Adipocyte (in vitro differentiated cells): ENCODE data around the gene MAGI1.
"Not testable (repeated sequence)": the region's sequence is repeated elsewhere in the genome, so short reads cannot be mapped to it uniquely, and the experiment has no call there.

Experiments used
- DNase-seq: peaks from one replicate; pipeline ENCODE4 v3.0.0-alpha.2; 2015; ENCODE audit warnings: low read depth
- H3K27me3 ChIP-seq: replicated peaks from 2 replicates; pipeline ENCODE4 v1.7.0; 2013; ENCODE audit warnings: mild to moderate bottlenecking, low read length, moderate library complexity; ENCODE audit not compliant: control insufficient read depth, insufficient read depth
- H3K36me3 ChIP-seq: 2 replicates; pipeline ENCODE4 v1.7.0; 2013; ENCODE audit warnings: low read length, mild to moderate bottlenecking, moderate library complexity; ENCODE audit not compliant: control insufficient read depth, insufficient read depth, severe bottlenecking
- H3K4me1 ChIP-seq: 2 replicates; pipeline ENCODE4 v1.7.0; 2013; ENCODE audit warnings: mild to moderate bottlenecking, low read length, moderate library complexity; ENCODE audit not compliant: control insufficient read depth, insufficient read depth
- H3K4me3 ChIP-seq: 2 replicates; pipeline ENCODE4 v1.7.0; 2013; ENCODE audit warnings: mild to moderate bottlenecking, low read length, moderate library complexity
- H3K9ac ChIP-seq: 2 replicates; pipeline ENCODE4 v1.7.0; 2013; ENCODE audit warnings: mild to moderate bottlenecking, low read length, moderate library complexity
- H3K9me3 ChIP-seq: 2 replicates; pipeline ENCODE4 v1.7.0; 2013; ENCODE audit warnings: mild to moderate bottlenecking, low read length, moderate library complexity; ENCODE audit not compliant: control insufficient read depth

The MAGI1 gene

DNA sequence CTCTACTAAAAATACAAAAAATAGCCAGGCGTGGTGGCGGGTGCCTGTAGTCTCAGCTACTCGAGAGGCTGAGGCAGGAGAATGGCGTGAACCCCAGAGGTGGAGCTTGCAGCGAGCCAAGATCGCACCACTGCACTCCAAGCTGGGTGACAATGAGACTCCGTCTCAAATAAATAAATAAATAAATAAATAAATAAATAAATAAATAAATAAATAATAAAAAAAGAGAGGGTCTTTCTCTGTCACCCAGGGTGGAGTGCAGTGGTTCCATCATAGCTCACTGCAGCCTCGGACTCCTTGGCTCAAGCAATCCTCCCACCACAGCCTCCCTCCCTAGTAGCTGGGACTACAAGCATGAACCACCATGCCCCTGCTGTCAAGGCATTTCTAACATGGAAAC lies 11.6 kb downstream of the MAGI1 start:
- not testable (repeated sequence) for DNase-seq, H3K9ac ChIP-seq, H3K9me3 ChIP-seq, H3K27me3 ChIP-seq, H3K4me3 ChIP-seq, H3K36me3 ChIP-seq
- peaks cover 10% of the 10 kb centered on the region for H3K4me1 ChIP-seq

DNA sequence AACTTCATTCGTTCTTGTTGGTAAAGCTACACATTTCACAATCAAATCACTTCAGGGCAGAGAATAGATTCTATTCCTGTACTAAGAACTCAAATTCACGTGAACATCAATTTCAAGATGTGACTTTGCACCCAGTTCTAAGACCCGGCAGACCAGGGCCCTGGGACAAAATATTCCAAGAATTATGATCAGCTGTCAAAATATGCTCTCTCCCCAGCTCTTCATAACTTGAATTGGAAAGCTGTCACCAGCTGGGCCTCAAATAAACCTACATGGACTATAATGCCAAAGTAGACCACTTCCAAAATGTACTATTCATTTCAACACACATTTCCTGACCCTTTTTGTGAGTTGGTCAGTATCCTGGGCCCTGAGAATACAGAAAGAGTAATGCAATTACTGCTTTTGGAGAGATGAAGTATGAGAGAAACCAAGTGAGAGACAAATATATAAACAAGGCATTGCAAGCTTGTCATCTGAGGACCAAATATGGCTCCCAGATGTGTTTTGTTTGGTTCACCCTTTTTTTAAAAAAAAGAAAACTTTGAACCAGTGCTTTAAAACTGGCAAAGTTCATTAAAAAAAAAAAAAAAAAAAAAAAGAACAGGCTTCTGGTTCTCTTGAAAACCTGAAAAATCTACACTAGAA lies 14.9 kb downstream of the MAGI1 start:
- Histone ChIP-seq H3K9ac (peak overlapping the region; percentile 28), H3K4me3 (no peak overlapping the region), H3K4me1 (peaks cover 25% of the 10 kb centered on the region), H3K9me3 (no peaks in the 10 kb centered on the region), H3K27me3 (no peaks in the 10 kb centered on the region), H3K36me3 (no peaks in the 10 kb centered on the region)
- DNase-seq, result no peak

GRCh38 chr3:66023229-66023628 lies 15.5 kb downstream of the MAGI1 start:
- H3K27me3 ChIP-seq, result no peaks in the 10 kb centered on the region
- H3K36me3 ChIP-seq, result no peaks in the 10 kb centered on the region
- peaks cover 28% of the 10 kb centered on the region for H3K4me1 ChIP-seq
- H3K4me3 ChIP-seq, result no peak overlapping the region
- H3K9ac ChIP-seq, result peak overlapping the region; percentile 35
- H3K9me3 ChIP-seq, result no peaks in the 10 kb centered on the region
- no peak for DNase-seq

GRCh38 chr3:66021731-66022131 lies 17.0 kb downstream of the MAGI1 start:
- Histone ChIP-seq H3K9me3 (no peaks in the 10 kb centered on the region), H3K4me3 (no peak overlapping the region), H3K9ac (no peak overlapping the region), H3K27me3 (no peaks in the 10 kb centered on the region), H3K36me3 (no peaks in the 10 kb centered on the region), H3K4me1 (peaks cover 28% of the 10 kb centered on the region)
- no peak for DNase-seq

- no peaks in the 10 kb centered on the region for H3K27me3 ChIP-seq
- H3K4me3 ChIP-seq, result no peak overlapping the region
- H3K9me3 ChIP-seq, result no peaks in the 10 kb centered on the region
- DNase-seq, result no peak
- H3K9ac ChIP-seq, result no peak overlapping the region
- peaks cover 28% of the 10 kb centered on the region for H3K4me1 ChIP-seq
- H3K36me3 ChIP-seq, result no peaks in the 10 kb centered on the region
Observed at GRCh38 chr3:66019896-66020295, 18.8 kb downstream of the MAGI1 start.

GRCh38 chr3:66018057-66019033 lies 20.4 kb downstream of the MAGI1 start:
- Histone ChIP-seq H3K27me3 (no peaks in the 10 kb centered on the region), H3K4me3 (no peak overlapping the region), H3K4me1 (peaks cover 24% of the 10 kb centered on the region), H3K36me3 (no peaks in the 10 kb centered on the region), H3K9me3 (no peaks in the 10 kb centered on the region), H3K9ac (no peak overlapping the region)
- DNase-seq, result no peak

DNA sequence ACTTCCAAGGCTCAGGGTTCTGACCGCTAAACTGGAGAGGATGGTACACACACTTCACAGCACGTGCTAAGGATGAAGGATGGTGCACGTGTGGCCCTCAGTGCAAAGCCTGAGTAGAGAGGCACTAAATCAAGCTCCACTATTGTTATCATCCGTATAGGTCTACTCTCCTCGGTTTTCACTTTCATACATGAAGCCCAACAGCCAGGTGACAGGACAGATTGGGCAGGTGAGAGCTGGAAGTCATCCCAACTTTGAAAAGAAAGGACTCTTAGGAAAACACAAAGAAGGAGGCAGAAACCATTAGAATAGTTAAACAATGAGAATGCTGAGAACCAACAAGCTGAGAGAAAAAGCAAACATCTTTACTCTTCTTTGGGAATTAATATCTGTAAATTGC lies 21.1 kb downstream of the MAGI1 start:
- Histone ChIP-seq H3K27me3 (no peaks in the 10 kb centered on the region), H3K4me1 (peaks cover 19% of the 10 kb centered on the region), H3K36me3 (no peaks in the 10 kb centered on the region), H3K4me3 (no peak overlapping the region), H3K9ac (no peak overlapping the region), H3K9me3 (no peaks in the 10 kb centered on the region)
- no peak for DNase-seq

GRCh38 chr3:66017084-66017483 lies 21.6 kb downstream of the MAGI1 start:
- H3K9me3 ChIP-seq, result no peaks in the 10 kb centered on the region
- no peak for DNase-seq
- no peak overlapping the region for H3K9ac ChIP-seq
- no peaks in the 10 kb centered on the region for H3K36me3 ChIP-seq
- no peak overlapping the region for H3K4me3 ChIP-seq
- H3K27me3 ChIP-seq, result no peaks in the 10 kb centered on the region
- H3K4me1 ChIP-seq, result peaks cover 18% of the 10 kb centered on the region

- Histone ChIP-seq H3K4me3 (no peak overlapping the region), H3K9ac (no peak overlapping the region), H3K27me3 (no peaks in the 10 kb centered on the region), H3K9me3 (no peaks in the 10 kb centered on the region), H3K4me1 (peaks cover 10% of the 10 kb centered on the region), H3K36me3 (no peaks in the 10 kb centered on the region)
- DNase-seq, result no peak
Observed at GRCh38 chr3:66015841-66016240, 22.9 kb downstream of the MAGI1 start.

DNA sequence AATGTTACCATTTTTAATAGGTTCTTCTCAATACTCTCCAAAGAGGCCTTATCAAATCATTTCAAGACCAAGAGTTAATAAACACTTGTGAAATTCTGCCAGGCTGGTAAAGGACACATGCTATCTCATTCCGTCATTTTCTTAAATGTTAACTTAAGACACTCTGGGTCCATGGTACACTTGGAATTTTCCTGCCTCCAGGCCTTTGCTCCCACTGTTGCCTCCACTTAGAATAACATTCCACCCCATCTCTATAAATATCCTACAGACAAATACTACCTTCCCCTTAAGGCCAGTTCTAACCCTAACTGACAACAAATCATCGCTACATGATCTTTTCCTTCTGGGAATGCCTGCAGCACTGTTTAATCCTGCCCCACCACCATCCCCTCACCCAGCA lies 24.1 kb downstream of the MAGI1 start:
- Histone ChIP-seq H3K27me3 (no peaks in the 10 kb centered on the region), H3K9ac (no peak overlapping the region), H3K36me3 (no peaks in the 10 kb centered on the region), H3K4me1 (peaks cover 10% of the 10 kb centered on the region), H3K4me3 (no peak overlapping the region), H3K9me3 (no peaks in the 10 kb centered on the region)
- DNase-seq, result peak; percentile 50

DNA sequence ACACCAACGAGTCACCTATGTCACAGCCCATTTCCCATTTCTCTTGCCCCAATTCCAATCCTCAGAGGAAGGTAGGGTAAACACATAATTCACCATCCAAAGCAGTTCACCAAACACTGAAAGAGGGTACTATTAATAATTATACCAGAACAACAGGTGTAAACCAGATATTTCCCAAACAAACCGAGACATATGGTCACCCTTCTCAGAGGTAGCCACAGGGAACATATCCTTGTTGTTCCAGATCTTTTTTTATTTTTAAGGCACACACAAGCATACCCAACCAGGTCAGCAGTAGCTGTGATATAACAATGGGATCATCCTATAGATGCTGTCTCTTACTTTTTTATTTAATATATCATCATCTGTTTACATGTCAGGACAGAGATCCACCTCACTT lies 24.7 kb downstream of the MAGI1 start:
- Histone ChIP-seq H3K9me3 (no peaks in the 10 kb centered on the region), H3K36me3 (no peaks in the 10 kb centered on the region), H3K27me3 (no peaks in the 10 kb centered on the region), H3K4me1 (peaks cover 5% of the 10 kb centered on the region), H3K4me3 (no peak overlapping the region), H3K9ac (no peak overlapping the region)
- DNase-seq, result no peak
